HepG2 (cell line): ENCODE measurements around the gene TAF12. TPM values are rescaled to one million over a fixed set of nuclear protein-coding genes. Genes with fewer than 3 reads are reported as not detected.

Experiments used
- BCL3 ChIP-seq: sonication (generic); formaldehyde crosslinking; IDR thresholded peaks from 2 replicates; pipeline ENCODE4 v1.5.1; 2020; ENCODE audit warnings: mild to moderate bottlenecking, missing genetic modification reagents, moderate library complexity
- CBX5 ChIP-seq: sonication (generic); formaldehyde crosslinking; IDR thresholded peaks from 2 replicates; pipeline ENCODE4 v1.4.0; 2020; ENCODE audit warnings: missing genetic modification reagents, borderline replicate concordance
- ELF3 ChIP-seq: IDR thresholded peaks from 2 replicates; pipeline ENCODE4 v1.6.1; 2016; ENCODE audit warnings: missing genetic modification reagents, missing compliant biosample characterization
- HCFC1 ChIP-seq: fragments of 150-350 bp; IDR thresholded peaks from 2 replicates; pipeline ENCODE4 v1.6.1; 2014; ENCODE audit warnings: low read depth, low read length
- HOXA3 ChIP-seq: sonication (generic); formaldehyde crosslinking; IDR thresholded peaks from 2 replicates; pipeline ENCODE4 v1.5.0; 2020; ENCODE audit warnings: missing genetic modification reagents
- MAZ ChIP-seq, 2 experiments: sonication (generic) in 1 of 2; formaldehyde crosslinking in 1 of 2; IDR thresholded peaks; 2 replicates each; pipeline versions ENCODE4 v1.5.0 to v1.6.1; 2012 to 2020; ENCODE audit warnings: low read depth in 2 of 2, mild to moderate bottlenecking in 2 of 2, borderline replicate concordance in 1 of 2, improper control_type of control experiment in 1 of 2, low read length in 1 of 2, missing genetic modification reagents in 1 of 2, moderate library complexity in 1 of 2
- PPARG ChIP-seq: conservative IDR thresholded peaks from 2 replicates; pipeline ENCODE4 v1.6.1; 2016; ENCODE audit warnings: missing biosample characterization, missing genetic modification reagents
- SAFB2 ChIP-seq: sonication (generic); formaldehyde crosslinking; IDR thresholded peaks from 2 replicates; pipeline ENCODE4 v1.5.1; 2020; ENCODE audit warnings: missing genetic modification reagents, low read depth, mild to moderate bottlenecking, borderline replicate concordance
- ZNF205 ChIP-seq: IDR thresholded peaks from 2 replicates; pipeline ENCODE4 v1.6.1; 2018; ENCODE audit warnings: missing biosample characterization, missing genetic modification reagents
- ZNF207 ChIP-seq: fragments of 450-650 bp; IDR thresholded peaks from 2 replicates; pipeline ENCODE4 v1.6.1; 2016; ENCODE audit warnings: antibody characterized with exemption, borderline replicate concordance
- ZNF225 ChIP-seq: sonication (generic); formaldehyde crosslinking; IDR thresholded peaks from 2 replicates; pipeline ENCODE4 v1.4.0; 2020; ENCODE audit warnings: mild to moderate bottlenecking, missing genetic modification reagents
- ZNF556 ChIP-seq: sonication (generic); formaldehyde crosslinking; IDR thresholded peaks from 2 replicates; pipeline ENCODE4 v1.4.0; 2020; ENCODE audit warnings: mild to moderate bottlenecking, missing genetic modification reagents, borderline replicate concordance
- ZNF776 ChIP-seq: sonication (generic); formaldehyde crosslinking; IDR thresholded peaks from 2 replicates; pipeline ENCODE4 v1.4.0; 2020; ENCODE audit warnings: mild to moderate bottlenecking, missing genetic modification reagents
- ZNF780A ChIP-seq: sonication (generic); formaldehyde crosslinking; IDR thresholded peaks from 2 replicates; pipeline ENCODE4 v1.8.0; 2022; ENCODE audit warnings: mild to moderate bottlenecking, missing genetic modification reagents, moderate library complexity
- polyA plus RNA-seq, 8 experiments: library from polyadenylated mRNA; depleted of rRNA in 3 of 8; stranded (reverse) in 7 of 8; unstranded in 1 of 8; fragments of >200 nt; fragmentation: Illumina TruSeq in 4 of 8; extraction: Trizol in 4 of 8; gene quantifications; 2 replicates each; pipeline versions ENCODE4 v1.2.1 to v1.2.3, GENCODE V29; 2011 to 2016; ENCODE audit warnings: low read depth in 4 of 8, missing spikeins in 1 of 8, mixed read lengths in 1 of 8; ENCODE audit not compliant: insufficient read depth in 1 of 8
- total RNA-seq, 5 experiments: library from RNA; depleted of rRNA; stranded (reverse); fragments of >200 nt; fragmentation: Illumina TruSeq; extraction: Trizol; gene quantifications; 2 replicates each; pipeline ENCODE4 v1.2.3, GENCODE V29; 2016; ENCODE audit warnings: low read depth in 1 of 5
- TF ChIP-seq, protein P1 (sequence below): sonication (generic); formaldehyde crosslinking; IDR thresholded peaks from 2 replicates; pipeline ENCODE4 v1.4.0; 2020; ENCODE audit warnings: mild to moderate bottlenecking, missing genetic modification reagents
- TF ChIP-seq, protein P2 (sequence below), 2 experiments: sonication (generic) in 1 of 2; formaldehyde crosslinking in 1 of 2; IDR thresholded peaks; 2 replicates each; pipeline versions ENCODE4 v1.4.0 to v1.6.1; 2016 to 2020; ENCODE audit warnings: borderline replicate concordance in 1 of 2, low read depth in 1 of 2, mild to moderate bottlenecking in 1 of 2, missing genetic modification reagents in 1 of 2
- TF ChIP-seq, protein P3 (sequence below): sonication (generic); formaldehyde crosslinking; IDR thresholded peaks from 2 replicates; pipeline ENCODE4 v1.4.0; 2020; ENCODE audit warnings: missing genetic modification reagents, borderline replicate concordance

Gene TAF12
- total and polyA plus RNA-seq, 2 of the 13 experiments (the other 11 are each of a cell fraction or from before 2014, with no cell fraction given) = 16.3 to 17.1 TPM

GRCh38 chr1:28642847-28643635 lies at the start of gene TAF12 (continued):
- peak; percentile 87; the same call in 1 of the 2 replicates for TF ChIP-seq ZNF556 (CRISPR knock-in tag)
- no peak for TF ChIP-seq SAFB2 (CRISPR knock-in tag)
- peak; percentile 67; the same call in 1 of the 2 replicates for TF ChIP-seq ZNF776 (CRISPR knock-in tag)
- peak; percentile 71 for TF ChIP-seq BCL3 (CRISPR knock-in tag)
- TF ChIP-seq PPARG = peak; percentile 49; the same call in 1 of the 2 replicates
- peak; percentile 72; the same call in 1 of the 2 replicates for TF ChIP-seq ZNF205 (CRISPR knock-in tag)
- TF ChIP-seq ZNF207 = no peak
- TF ChIP-seq, protein P1, sequence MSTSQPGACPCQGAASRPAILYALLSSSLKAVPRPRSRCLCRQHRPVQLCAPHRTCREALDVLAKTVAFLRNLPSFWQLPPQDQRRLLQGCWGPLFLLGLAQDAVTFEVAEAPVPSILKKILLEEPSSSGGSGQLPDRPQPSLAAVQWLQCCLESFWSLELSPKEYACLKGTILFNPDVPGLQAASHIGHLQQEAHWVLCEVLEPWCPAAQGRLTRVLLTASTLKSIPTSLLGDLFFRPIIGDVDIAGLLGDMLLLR = peak; percentile 64; the same call in 1 of the 2 replicates
- peak; percentile 49; the same call in 1 of the 2 replicates for TF ChIP-seq ZNF780A
- TF ChIP-seq HCFC1 = peak; percentile 49
- peak; percentile 97 for TF ChIP-seq ELF3 (CRISPR knock-in tag)
- TF ChIP-seq, protein P2, sequence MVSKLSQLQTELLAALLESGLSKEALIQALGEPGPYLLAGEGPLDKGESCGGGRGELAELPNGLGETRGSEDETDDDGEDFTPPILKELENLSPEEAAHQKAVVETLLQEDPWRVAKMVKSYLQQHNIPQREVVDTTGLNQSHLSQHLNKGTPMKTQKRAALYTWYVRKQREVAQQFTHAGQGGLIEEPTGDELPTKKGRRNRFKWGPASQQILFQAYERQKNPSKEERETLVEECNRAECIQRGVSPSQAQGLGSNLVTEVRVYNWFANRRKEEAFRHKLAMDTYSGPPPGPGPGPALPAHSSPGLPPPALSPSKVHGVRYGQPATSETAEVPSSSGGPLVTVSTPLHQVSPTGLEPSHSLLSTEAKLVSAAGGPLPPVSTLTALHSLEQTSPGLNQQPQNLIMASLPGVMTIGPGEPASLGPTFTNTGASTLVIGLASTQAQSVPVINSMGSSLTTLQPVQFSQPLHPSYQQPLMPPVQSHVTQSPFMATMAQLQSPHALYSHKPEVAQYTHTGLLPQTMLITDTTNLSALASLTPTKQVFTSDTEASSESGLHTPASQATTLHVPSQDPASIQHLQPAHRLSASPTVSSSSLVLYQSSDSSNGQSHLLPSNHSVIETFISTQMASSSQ (IDR thresholded peaks at IDR 0.05; ENCODE audit: low read depth) = no peak
- TF ChIP-seq, protein P2 (CRISPR knock-in tag; IDR thresholded peaks at IDR 0.05; ENCODE audit: borderline replicate concordance) = peak; percentile 55; the same call in 1 of the 2 replicates
- peak; percentile 80; the same call in 1 of the 2 replicates for TF ChIP-seq CBX5 (CRISPR knock-in tag)
- peak; percentile 61; the same call in 1 of the 2 replicates for TF ChIP-seq MAZ (IDR thresholded peaks at IDR 0.05; ENCODE audit: borderline replicate concordance, low read depth, low read length)
- TF ChIP-seq MAZ (CRISPR knock-in tag; IDR thresholded peaks at IDR 0.05; ENCODE audit: low read depth) = peak; percentile 65; the same call in 1 of the 2 replicates
- TF ChIP-seq ZNF225 = peak; percentile 72; the same call in 1 of the 2 replicates
- TF ChIP-seq, protein P3, sequence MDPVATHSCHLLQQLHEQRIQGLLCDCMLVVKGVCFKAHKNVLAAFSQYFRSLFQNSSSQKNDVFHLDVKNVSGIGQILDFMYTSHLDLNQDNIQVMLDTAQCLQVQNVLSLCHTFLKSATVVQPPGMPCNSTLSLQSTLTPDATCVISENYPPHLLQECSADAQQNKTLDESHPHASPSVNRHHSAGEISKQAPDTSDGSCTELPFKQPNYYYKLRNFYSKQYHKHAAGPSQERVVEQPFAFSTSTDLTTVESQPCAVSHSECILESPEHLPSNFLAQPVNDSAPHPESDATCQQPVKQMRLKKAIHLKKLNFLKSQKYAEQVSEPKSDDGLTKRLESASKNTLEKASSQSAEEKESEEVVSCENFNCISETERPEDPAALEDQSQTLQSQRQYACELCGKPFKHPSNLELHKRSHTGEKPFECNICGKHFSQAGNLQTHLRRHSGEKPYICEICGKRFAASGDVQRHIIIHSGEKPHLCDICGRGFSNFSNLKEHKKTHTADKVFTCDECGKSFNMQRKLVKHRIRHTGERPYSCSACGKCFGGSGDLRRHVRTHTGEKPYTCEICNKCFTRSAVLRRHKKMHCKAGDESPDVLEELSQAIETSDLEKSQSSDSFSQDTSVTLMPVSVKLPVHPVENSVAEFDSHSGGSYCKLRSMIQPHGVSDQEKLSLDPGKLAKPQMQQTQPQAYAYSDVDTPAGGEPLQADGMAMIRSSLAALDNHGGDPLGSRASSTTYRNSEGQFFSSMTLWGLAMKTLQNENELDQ (CRISPR knock-in tag) = no peak
- TF ChIP-seq HOXA3 (CRISPR knock-in tag) = peak; percentile 91
